Neutrophil (primary cell): ENCODE data around the gene WIF1.
A peak's percentile ranks its signal among the peaks of the same experiment; 100 is the strongest.

Experiments
- H3K27ac ChIP-seq: fragments of 200-600 bp; sonication (generic); 2 replicates; pipeline ENCODE4 v1.5.1; 2016; ENCODE audit warnings: mild to moderate bottlenecking, moderate library complexity
- H3K27me3 ChIP-seq: fragments of 200-600 bp; sonication (generic); 2 replicates; pipeline ENCODE4 v1.6.0; 2016; ENCODE audit warnings: mild to moderate bottlenecking
- H3K36me3 ChIP-seq: fragments of 200-600 bp; sonication (generic); 2 replicates; pipeline ENCODE4 v1.5.1; 2017
- H3K4me1 ChIP-seq, 2 experiments: fragments of 200-600 bp in 1 of 2; sonication (generic) in 1 of 2; 1 replicate in 1 of 2; 2 replicates in 1 of 2; pipeline versions ENCODE4 v1.5.1 to v1.6.1; 2013 to 2016; ENCODE audit warnings: low read depth in 1 of 2, low read length in 1 of 2, mild to moderate bottlenecking in 1 of 2, moderate library complexity in 1 of 2; ENCODE audit not compliant: control insufficient read depth in 1 of 2, insufficient read depth in 1 of 2
- H3K4me3 ChIP-seq, 2 experiments: fragments of 200-600 bp in 1 of 2; sonication (generic) in 1 of 2; 1 replicate in 1 of 2; 2 replicates in 1 of 2; pipeline ENCODE4 v1.5.1; 2013 to 2016; ENCODE audit warnings: low read depth in 1 of 2, low read length in 1 of 2, mild to moderate bottlenecking in 1 of 2, moderate library complexity in 1 of 2
- H3K9me3 ChIP-seq: fragments of 200-600 bp; sonication (generic); 2 replicates; pipeline ENCODE4 v1.5.1; 2016
- TF ChIP-seq, protein P1 (sequence below): fragments of 200-600 bp; sonication (generic); IDR thresholded peaks from 2 replicates; pipeline ENCODE4 v1.5.1; 2016; ENCODE audit warnings: antibody characterized with exemption

The WIF1 gene, protein sequence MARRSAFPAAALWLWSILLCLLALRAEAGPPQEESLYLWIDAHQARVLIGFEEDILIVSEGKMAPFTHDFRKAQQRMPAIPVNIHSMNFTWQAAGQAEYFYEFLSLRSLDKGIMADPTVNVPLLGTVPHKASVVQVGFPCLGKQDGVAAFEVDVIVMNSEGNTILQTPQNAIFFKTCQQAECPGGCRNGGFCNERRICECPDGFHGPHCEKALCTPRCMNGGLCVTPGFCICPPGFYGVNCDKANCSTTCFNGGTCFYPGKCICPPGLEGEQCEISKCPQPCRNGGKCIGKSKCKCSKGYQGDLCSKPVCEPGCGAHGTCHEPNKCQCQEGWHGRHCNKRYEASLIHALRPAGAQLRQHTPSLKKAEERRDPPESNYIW

DNA sequence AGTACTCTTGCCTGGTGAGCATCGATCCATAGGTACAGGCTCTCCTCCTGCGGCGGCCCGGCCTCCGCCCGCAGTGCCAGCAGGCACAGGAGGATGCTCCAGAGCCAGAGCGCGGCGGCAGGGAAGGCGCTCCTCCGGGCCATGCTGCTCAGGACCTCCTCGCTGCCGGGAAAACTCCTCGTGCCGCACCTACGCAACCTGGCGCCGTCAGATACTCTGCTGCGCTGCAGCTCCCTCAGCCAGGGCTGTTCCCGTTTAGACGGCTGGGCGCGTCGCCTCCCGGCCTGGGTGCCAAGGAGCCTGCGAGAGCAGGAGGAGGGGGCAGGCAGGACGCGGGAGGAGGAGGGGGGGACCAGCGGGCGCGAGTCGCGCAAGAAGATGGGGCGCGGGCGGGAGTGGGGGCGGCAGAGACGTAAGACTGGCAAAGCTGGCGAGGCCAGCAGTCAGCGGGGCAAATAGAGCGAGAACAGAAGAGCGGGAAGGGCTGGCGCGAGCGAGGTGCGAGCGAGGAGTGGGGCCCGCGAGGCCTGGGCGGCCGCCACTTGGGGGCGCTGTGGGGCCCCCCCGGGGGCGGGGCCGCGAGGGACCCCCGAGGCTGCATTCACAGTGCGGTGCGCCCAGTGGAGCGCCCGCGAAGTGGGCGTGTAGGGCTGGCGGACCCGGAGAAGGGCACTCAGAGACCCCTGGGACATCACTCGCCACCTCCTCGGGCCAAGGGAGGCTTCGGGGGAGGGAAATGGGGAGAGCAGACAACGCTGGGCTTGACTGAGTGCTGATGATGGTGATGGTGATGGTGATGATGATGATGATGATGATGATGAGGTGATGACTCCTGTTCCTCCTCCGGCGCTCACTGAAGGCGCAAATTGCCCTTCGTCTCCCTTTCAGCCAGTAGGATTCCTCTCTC, at the start of gene WIF1:
WIF1 (minus strand) TSS at position 257 of the 907 bp plus-strand sequence; CDS start at position 143, 114 bp downstream.
- no peak within 1 kb of the TSS for H3K27ac ChIP-seq
- no peaks in the 10 kb centered on the region for H3K9me3 ChIP-seq
- TF ChIP-seq, protein P1, sequence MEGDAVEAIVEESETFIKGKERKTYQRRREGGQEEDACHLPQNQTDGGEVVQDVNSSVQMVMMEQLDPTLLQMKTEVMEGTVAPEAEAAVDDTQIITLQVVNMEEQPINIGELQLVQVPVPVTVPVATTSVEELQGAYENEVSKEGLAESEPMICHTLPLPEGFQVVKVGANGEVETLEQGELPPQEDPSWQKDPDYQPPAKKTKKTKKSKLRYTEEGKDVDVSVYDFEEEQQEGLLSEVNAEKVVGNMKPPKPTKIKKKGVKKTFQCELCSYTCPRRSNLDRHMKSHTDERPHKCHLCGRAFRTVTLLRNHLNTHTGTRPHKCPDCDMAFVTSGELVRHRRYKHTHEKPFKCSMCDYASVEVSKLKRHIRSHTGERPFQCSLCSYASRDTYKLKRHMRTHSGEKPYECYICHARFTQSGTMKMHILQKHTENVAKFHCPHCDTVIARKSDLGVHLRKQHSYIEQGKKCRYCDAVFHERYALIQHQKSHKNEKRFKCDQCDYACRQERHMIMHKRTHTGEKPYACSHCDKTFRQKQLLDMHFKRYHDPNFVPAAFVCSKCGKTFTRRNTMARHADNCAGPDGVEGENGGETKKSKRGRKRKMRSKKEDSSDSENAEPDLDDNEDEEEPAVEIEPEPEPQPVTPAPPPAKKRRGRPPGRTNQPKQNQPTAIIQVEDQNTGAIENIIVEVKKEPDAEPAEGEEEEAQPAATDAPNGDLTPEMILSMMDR = no peak
- H3K4me1 ChIP-seq = peaks cover 12 to 23% of the 10 kb centered on the region in 2 experiments
- H3K36me3 ChIP-seq = no peaks in the 10 kb centered on the region
- H3K4me3 ChIP-seq = peak within 1 kb of the TSS in 1 of 2 experiments; percentile 58
- peaks cover 72% of the 10 kb centered on the region for H3K27me3 ChIP-seq

DNA sequence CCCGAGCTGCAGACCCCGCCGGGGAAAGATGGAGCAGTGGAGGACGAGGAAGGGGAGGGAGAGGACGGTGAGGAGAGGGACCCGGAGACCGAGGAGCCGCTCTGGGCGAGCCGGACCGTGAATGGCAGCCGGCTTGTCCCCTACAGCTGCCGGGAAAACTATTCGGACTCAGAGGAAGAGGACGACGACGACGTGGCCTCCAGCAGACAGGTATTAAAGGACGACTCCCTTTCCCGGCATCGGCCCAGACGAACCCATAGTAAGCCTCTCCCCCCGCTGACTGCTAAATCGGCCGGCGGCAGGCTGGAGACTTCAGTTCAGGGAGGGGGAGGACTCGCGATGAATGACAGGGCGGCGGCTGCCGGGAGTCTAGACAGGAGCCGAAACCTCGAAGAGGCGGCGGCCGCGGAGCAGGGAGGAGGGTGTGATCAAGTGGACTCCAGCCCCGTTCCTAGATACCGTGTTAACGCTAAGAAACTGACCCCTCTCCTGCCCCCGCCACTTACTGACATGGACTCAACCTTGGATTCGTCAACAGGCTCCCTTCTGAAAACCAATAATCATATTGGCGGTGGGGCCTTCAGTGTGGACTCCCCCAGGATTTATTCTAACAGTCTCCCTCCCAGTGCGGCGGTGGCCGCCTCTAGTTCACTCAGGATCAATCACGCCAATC, 49.2 kb upstream of the WIF1 start:
- Histone ChIP-seq H3K9me3 (no peaks in the 10 kb centered on the region), H3K36me3 (no peaks in the 10 kb centered on the region), H3K4me1 (peaks cover 47 to 55% of the 10 kb centered on the region in 2 experiments), H3K4me3 (peak overlapping the region; percentile 81 to 86), H3K27ac (peak overlapping the region; percentile 94), H3K27me3 (no peaks in the 10 kb centered on the region)
- TF ChIP-seq, protein P1 = no peak

DNA sequence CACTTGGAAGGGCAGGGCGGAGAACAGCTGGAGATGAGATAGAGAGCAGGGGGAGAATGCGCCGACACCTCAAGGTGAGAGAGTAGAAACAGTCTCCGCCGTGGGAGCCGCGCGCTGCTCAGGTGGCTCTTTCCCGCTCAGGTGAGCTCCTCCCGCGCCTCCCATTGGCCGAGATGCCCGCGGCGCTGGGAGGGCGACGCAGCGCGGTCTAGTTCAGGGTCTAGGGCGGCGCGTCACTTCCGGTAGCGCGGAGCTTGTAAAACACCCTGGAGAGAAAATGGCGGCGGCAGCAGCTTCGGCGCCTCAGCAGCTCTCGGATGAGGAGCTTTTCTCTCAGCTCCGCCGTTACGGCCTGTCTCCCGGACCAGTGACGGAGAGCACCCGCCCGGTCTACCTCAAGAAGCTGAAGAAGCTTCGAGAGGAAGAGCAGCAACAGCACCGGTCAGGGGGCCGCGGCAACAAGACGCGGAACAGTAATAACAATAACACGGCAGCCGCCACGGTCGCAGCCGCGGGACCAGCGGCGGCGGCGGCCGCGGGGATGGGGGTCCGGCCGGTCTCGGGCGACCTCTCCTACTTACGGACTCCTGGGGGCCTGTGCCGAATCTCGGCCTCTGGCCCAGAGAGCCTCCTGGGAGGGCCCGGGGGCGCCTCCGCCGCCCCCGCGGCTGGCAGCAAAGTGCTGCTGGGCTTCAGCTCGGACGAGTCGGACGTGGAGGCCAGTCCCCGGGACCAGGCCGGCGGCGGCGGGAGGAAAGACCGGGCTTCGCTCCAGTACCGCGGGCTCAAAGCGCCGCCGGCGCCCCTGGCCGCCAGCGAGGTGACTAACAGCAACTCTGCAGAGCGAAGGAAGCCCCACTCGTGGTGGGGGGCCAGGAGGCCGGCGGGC, 48.5 kb upstream of the WIF1 start, which contains the start of gene LEMD3:
LEMD3 (plus strand) TSS at position 264 of the 889 bp plus-strand sequence; CDS start at position 278, 14 bp downstream.
- Histone ChIP-seq H3K4me1 (peaks cover 41 to 47% of the 10 kb centered on the region in 2 experiments), H3K27ac (peak within 1 kb of the TSS; percentile 94), H3K9me3 (no peaks in the 10 kb centered on the region), H3K36me3 (no peaks in the 10 kb centered on the region), H3K4me3 (peak within 1 kb of the TSS; percentile 81 to 86), H3K27me3 (no peaks in the 10 kb centered on the region)
- TF ChIP-seq, protein P1 = no peak

DNA sequence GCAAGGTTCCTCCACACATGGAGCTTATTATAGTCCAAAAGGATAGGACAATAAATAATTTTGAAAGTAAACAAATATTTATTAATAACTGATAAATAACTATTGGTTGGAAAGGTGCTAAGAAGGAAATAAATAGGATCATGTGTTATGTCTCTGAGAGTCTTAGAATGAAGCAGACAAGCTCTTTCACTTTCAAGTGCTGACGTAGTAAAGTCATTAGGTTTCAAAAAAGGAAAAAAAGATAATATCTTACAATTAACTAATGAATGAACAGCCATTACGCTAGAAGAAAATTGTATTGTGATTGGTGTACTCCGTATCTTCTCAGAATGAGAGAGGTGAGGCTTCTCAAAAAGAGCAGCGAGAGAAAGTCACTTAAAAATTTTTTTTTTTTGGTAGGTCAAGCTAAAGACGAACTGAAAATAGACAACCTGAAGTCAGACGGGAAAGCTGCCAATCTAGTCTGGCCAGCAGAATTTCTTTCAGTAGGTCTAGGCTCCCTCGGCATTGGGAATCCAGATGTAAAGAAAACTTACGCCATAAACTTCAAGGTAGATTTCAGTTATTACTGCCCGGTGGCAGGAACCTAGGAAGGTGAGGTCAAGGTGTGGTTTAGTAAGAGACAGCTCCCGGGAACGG, 47.7 kb upstream of the WIF1 start:
- no peaks in the 10 kb centered on the region for H3K36me3 ChIP-seq
- H3K4me3 ChIP-seq = peak overlapping the region; percentile 81 to 86
- H3K4me1 ChIP-seq = peaks cover 34 to 43% of the 10 kb centered on the region in 2 experiments
- no peaks in the 10 kb centered on the region for H3K9me3 ChIP-seq
- TF ChIP-seq, protein P1 = no peak
- peak overlapping the region; percentile 94 for H3K27ac ChIP-seq
- no peaks in the 10 kb centered on the region for H3K27me3 ChIP-seq
